Kidney (tissue), 14 donors: ENCODE results near the gene CABCOCO1. TPM values are rescaled to one million over a fixed set of nuclear protein-coding genes. Genes with fewer than 3 reads are reported as not detected.

Experiments used
- DNase-seq, 5 donors: peaks; one replicate each; pipeline ENCODE4 v3.0.0-alpha.2; 2013 to 2020
- FAIRE-seq: peaks from 2 replicates; lab custom pipeline; 2012; peaks lifted over from hg19 to GRCh38; lab: Jason Lieb, UNC
- H3K27ac ChIP-seq, 2 donors: one replicate each; pipeline ENCODE4 v1.7.0; 2013; ENCODE audit warnings: low read depth in 2 of 2, low read length in 2 of 2, inconsistent platforms in 1 of 2
- H3K27me3 ChIP-seq: one replicate; pipeline ENCODE4 v1.7.1; 2013; ENCODE audit warnings: low read length, inconsistent platforms; ENCODE audit not compliant: control insufficient read depth, insufficient read depth
- H3K36me3 ChIP-seq, 3 donors: one replicate each; pipeline versions ENCODE4 v1.7.0 to v1.7.1; 2013; ENCODE audit warnings: low read length in 3 of 3, control low read depth in 1 of 3, inconsistent platforms in 1 of 3; ENCODE audit not compliant: insufficient read depth in 3 of 3, control insufficient read depth in 2 of 3
- H3K4me1 ChIP-seq, 3 donors: one replicate each; pipeline versions ENCODE4 v1.7.0 to v1.7.1; 2013; ENCODE audit warnings: low read length in 3 of 3, inconsistent platforms in 1 of 3, low read depth in 1 of 3; ENCODE audit not compliant: control insufficient read depth in 2 of 3, insufficient read depth in 2 of 3
- H3K4me3 ChIP-seq, 3 donors: one replicate each; pipeline versions ENCODE4 v1.7.0 to v1.8.1; 2013; ENCODE audit warnings: low read length in 3 of 3, control low read depth in 1 of 3, inconsistent platforms in 1 of 3
- H3K9ac ChIP-seq, 3 donors: one replicate each; pipeline versions ENCODE4 v1.7.0 to v1.7.1; 2013; ENCODE audit warnings: low read length in 3 of 3, control low read depth in 1 of 3, inconsistent platforms in 1 of 3
- H3K9me3 ChIP-seq, 3 donors: one replicate each; pipeline versions ENCODE4 v1.7.0 to v1.7.1; 2013; ENCODE audit warnings: low read length in 3 of 3, control low read depth in 1 of 3, inconsistent platforms in 1 of 3; ENCODE audit not compliant: control insufficient read depth in 2 of 3, insufficient read depth in 1 of 3
- CTCF ChIP-seq: IDR thresholded peaks from 3 replicates; pipeline ENCODE4 v1.5.1; 2012; ENCODE audit warnings: mild to moderate bottlenecking, moderate library complexity, borderline replicate concordance; ENCODE audit not compliant: insufficient read depth; ENCODE audit errors: extremely low read depth
- intact Hi-C: fragments of 100-400 bp; cut with DNase I; formaldehyde crosslinking; loops from one replicate; pipeline ENCODE4 v1.11.1; 2022
- polyA plus RNA-seq: library from polyadenylated mRNA; stranded (reverse); fragments of 350-450 nt; fragmentation: Illumina TruSeq; extraction: RNeasy Lipid Tissue Mini Kit (QIAGEN cat#74804); gene quantifications from one replicate; pipeline ENCODE4 v1.2.3, GENCODE V29; 2014; ENCODE audit warnings: low read depth, low replicate concordance; ENCODE audit not compliant: insufficient read depth
- total RNA-seq: library from RNA; stranded (reverse); fragmentation: NEBNext Ultra II Directional; extraction: Animal tissue kit (Norgen Biotek cat#: 25700); gene quantifications from one replicate; pipeline ENCODE4 v1.2.1, GENCODE V29; 2021
- donor health status: control.
- donor health status: control.
- donor health status: control.
- donor health status: control.
- donor health status: control.
- donor health status: DM: yes; HTN: yes; CAD: no.
- donor health status: Normal renal cell carcinoma (clear cell type).

The CABCOCO1 gene
- total and polyA plus RNA-seq, 2 donors from 2014 or later: 1.5 to 2.3 TPM

GRCh38 chr10:61730671-61731070, 67.9 kb downstream of the CABCOCO1 start:
- intact Hi-C loops: no loop called here

GRCh38 chr10:61731638-61732037, 68.9 kb downstream of the CABCOCO1 start:
- Histone ChIP-seq H3K9ac (no peak overlapping the region), H3K4me3 (no peak overlapping the region), H3K27ac (no peak overlapping the region), H3K27me3 (no peaks in the 10 kb centered on the region), H3K9me3 (no peaks in the 10 kb centered on the region), H3K4me1 (no peaks in the 10 kb centered on the region), H3K36me3 (no peaks in the 10 kb centered on the region)
- intact Hi-C loops: no loop called here
- TF ChIP-seq CTCF: no peak
- DNase-seq (no peak), FAIRE-seq (no peak)

More at GRCh38 chr10:61730671-61731070, 67.9 kb downstream of the CABCOCO1 start:
- Histone ChIP-seq H3K27ac (no peak overlapping the region), H3K4me3 (no peak overlapping the region), H3K27me3 (no peaks in the 10 kb centered on the region), H3K36me3 (no peaks in the 10 kb centered on the region), H3K4me1 (no peaks in the 10 kb centered on the region), H3K9ac (no peak overlapping the region), H3K9me3 (no peaks in the 10 kb centered on the region)
- DNase-seq (no peak), FAIRE-seq (no peak)
- no peak for TF ChIP-seq CTCF

GRCh38 chr10:61732629-61733278, 70.0 kb downstream of the CABCOCO1 start:
- no peaks in the 10 kb centered on the region for H3K9me3 ChIP-seq
- no peaks in the 10 kb centered on the region for H3K36me3 ChIP-seq
- TF ChIP-seq CTCF: no peak
- intact Hi-C loops: no loop called here
- no peak overlapping the region for H3K27ac ChIP-seq
- H3K4me3 ChIP-seq: no peak overlapping the region
- FAIRE-seq (no peak), DNase-seq (no peak)
- H3K4me1 ChIP-seq: no peaks in the 10 kb centered on the region
- no peak overlapping the region for H3K9ac ChIP-seq
- no peaks in the 10 kb centered on the region for H3K27me3 ChIP-seq

- H3K4me3 ChIP-seq: no peak overlapping the region
- peak; percentile 34 for TF ChIP-seq CTCF
- intact Hi-C loops: no loop called here
Measured at GRCh38 chr10:61733358-61733940, 70.7 kb downstream of the CABCOCO1 start.

More at GRCh38 chr10:61733358-61733940, 70.7 kb downstream of the CABCOCO1 start:
- Histone ChIP-seq H3K9me3 (no peaks in the 10 kb centered on the region), H3K4me1 (no peaks in the 10 kb centered on the region), H3K27me3 (no peaks in the 10 kb centered on the region), H3K9ac (no peak overlapping the region), H3K27ac (no peak overlapping the region), H3K36me3 (no peaks in the 10 kb centered on the region)
- peak in 2 of 5 donors; percentile 72 to 79 for DNase-seq
- FAIRE-seq: peak; percentile 98
